GM13976 (cell line): ENCODE results near the gene BORCS5.

Experiments used
- DNase-seq: peaks from one replicate; pipeline ENCODE4 v3.0.0; 2012; ENCODE audit warnings: low spot score
- CTCF ChIP-seq: IDR thresholded peaks from 2 replicates; pipeline ENCODE4 v1.5.1; 2012; ENCODE audit warnings: borderline replicate concordance, mild to moderate bottlenecking; ENCODE audit not compliant: insufficient read depth; ENCODE audit errors: extremely low read depth, missing control alignments, control extremely low read depth
- in situ Hi-C: fragments of 300-500 bp; cut with MboI; formaldehyde crosslinking; loops from one replicate; pipeline ENCODE4 v1.12.0; 2022; ENCODE audit warnings: low sequenced_read_pairs, mixed read lengths, inconsistent platforms; ENCODE audit not compliant: unreplicated experiment

Gene BORCS5

DNA sequence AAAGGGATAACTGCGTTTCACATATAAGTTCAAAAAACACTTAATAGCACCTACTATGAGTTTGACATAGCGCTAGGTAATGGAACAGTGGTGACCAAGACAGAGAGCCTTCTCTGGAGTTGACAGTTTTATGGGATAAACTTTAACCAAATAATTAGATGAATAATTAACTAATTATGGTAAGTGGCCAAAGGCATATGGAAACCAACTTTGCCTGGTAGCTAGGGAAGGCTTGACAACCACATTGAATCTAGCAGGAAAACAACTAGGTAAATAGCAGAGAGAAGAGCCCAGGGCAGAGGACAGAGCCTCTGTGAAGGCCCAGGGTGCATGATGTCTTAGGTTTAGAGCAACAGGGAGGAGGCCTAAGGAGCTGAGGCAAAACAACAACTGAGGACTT is 153.7 kb downstream of the BORCS5 start:
- in situ Hi-C loops, result no loop called here
- no peak for TF ChIP-seq CTCF
- DNase-seq, result no peak

GRCh38 chr12:12511021-12511783 is 154.3 kb downstream of the BORCS5 start:
- in situ Hi-C loops, result no loop called here
- TF ChIP-seq CTCF, result no peak

GRCh38 chr12:12511895-12512711 is 155.2 kb downstream of the BORCS5 start:
- no peak for TF ChIP-seq CTCF
- in situ Hi-C loops, result no loop called here
- DNase-seq, result no peak

More at GRCh38 chr12:12511021-12511783, 154.3 kb downstream of the BORCS5 start:
- DNase-seq, result no peak

- in situ Hi-C loops, result no loop called here
- no peak for TF ChIP-seq CTCF
- DNase-seq, result no peak
These were observed 156.6 kb downstream of the BORCS5 start for GRCh38 chr12:12513416-12514006.

DNA sequence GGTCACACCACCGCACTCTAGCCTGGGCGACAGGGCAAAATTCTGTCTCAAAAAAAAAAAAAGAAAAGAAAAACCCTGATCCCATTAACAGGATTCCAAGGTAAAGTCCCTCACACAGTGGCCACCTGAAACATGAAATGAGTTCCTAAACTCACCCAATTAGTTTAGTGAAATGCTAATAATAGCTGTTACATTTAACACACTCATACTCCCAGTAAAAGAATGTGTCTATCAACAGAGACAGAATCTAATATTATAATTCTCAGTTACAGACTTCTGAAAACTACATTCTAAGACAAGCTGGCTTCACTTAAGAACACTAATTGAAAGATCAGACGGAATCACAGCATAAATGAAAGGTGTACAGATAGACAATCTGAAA is 161.6 kb downstream of the BORCS5 start:
- DNase-seq, result no peak
- in situ Hi-C loops, result no loop called here

More for the DNA sequence above, 161.6 kb downstream of the BORCS5 start:
- no peak for TF ChIP-seq CTCF
